Glutamatergic neuron (in vitro differentiated cells): Measurements from ENCODE around the gene PDE8B. TPM values are rescaled to one million over a fixed set of nuclear protein-coding genes. Genes with fewer than 3 reads are reported as not detected.

Experiments
- DNase-seq: peaks from one replicate; pipeline ENCODE4 v3.0.0; 2022
- H3K27ac Mint-ChIP-seq: one replicate; pipeline ENCODE4 v1.8.0; 2020; ENCODE audit warnings: mild to moderate bottlenecking, mixed read lengths, inconsistent platforms; ENCODE audit not compliant: unreplicated experiment
- H3K27me3 Mint-ChIP-seq: one replicate; pipeline ENCODE4 v1.8.0; 2020; ENCODE audit warnings: mild to moderate bottlenecking, moderate library complexity, mixed read lengths, inconsistent platforms; ENCODE audit not compliant: unreplicated experiment
- H3K36me3 Mint-ChIP-seq: one replicate; pipeline ENCODE4 v1.8.0; 2020; ENCODE audit warnings: mild to moderate bottlenecking, mixed read lengths, inconsistent platforms; ENCODE audit not compliant: unreplicated experiment
- H3K4me1 Mint-ChIP-seq: one replicate; pipeline ENCODE4 v1.8.0; 2020; ENCODE audit warnings: mild to moderate bottlenecking, low read depth, mixed read lengths, inconsistent platforms; ENCODE audit not compliant: unreplicated experiment
- H3K4me3 Mint-ChIP-seq: one replicate; pipeline ENCODE4 v1.8.0; 2020; ENCODE audit warnings: mild to moderate bottlenecking, mixed read lengths, inconsistent platforms; ENCODE audit not compliant: unreplicated experiment
- H3K9me3 Mint-ChIP-seq: one replicate; pipeline ENCODE4 v1.8.0; 2020; ENCODE audit warnings: mild to moderate bottlenecking, moderate library complexity, mixed read lengths, inconsistent platforms; ENCODE audit not compliant: unreplicated experiment
- CTCF ChIP-seq: fragments of 200-600 bp; sonication (generic); IDR thresholded peaks from one replicate; pipeline ENCODE4 v1.5.0; 2021; ENCODE audit not compliant: partially characterized antibody, unreplicated experiment
- total RNA-seq: library from RNA; stranded (reverse); fragmentation: NEBNext Ultra II Directional; extraction: Animal tissue kit (Norgen Biotek cat#: 25700); gene quantifications from one replicate; pipeline ENCODE4 v1.2.1, GENCODE V29; 2021; ENCODE audit not compliant: unreplicated experiment

Gene PDE8B
- total RNA-seq, 1 donor from 2014 or later: 1.1 TPM

- H3K27ac Mint-ChIP-seq: no peak overlapping the region
- no peaks in the 10 kb centered on the region for H3K27me3 Mint-ChIP-seq
- no peak for DNase-seq
- H3K4me1 Mint-ChIP-seq: peaks cover 15% of the 10 kb centered on the region
- TF ChIP-seq CTCF: no peak
- H3K36me3 Mint-ChIP-seq: no peaks in the 10 kb centered on the region
- no peaks in the 10 kb centered on the region for H3K9me3 Mint-ChIP-seq
- H3K4me3 Mint-ChIP-seq: no peak overlapping the region
Observed at GRCh38 chr5:77328930-77329647, 118.6 kb downstream of the PDE8B start.

DNA sequence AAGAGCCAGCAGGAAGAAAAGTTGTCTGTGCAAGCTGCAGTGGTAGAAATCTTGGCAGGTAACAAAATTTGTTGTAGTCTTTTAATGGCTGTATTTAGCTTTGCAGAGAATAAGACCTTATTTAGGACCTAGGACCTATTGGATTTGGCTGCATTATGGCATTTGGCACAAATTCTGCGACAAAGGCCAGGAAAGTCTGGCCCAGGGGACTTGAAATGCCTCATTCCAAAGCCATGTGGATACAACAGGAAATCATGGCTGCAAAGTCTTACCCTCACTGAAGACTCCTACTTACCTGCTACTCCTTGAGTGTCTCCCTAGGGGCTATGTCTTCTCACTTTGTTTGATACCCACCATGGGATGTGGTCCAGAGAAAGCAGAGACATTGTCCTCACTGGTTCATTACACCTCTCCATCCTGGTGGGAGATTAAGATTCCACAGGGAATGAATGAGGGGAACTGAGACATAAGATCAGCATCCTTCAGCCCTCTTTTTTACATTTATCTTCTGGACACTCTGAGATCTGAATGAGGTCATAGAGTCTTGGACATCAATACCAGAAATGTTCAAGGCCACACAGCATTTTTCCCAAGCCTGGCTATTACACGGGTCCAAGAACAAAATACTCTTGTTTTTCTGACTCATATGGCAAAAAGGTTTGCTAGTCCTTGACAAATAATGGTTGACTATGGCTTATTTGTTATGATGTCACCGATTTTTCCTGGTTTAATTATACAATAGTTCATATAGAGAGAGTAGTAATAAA is 119.4 kb downstream of the PDE8B start:
- no peak for DNase-seq
- Mint-ChIP-seq H3K27me3 (no peaks in the 10 kb centered on the region), H3K4me1 (peaks cover 15% of the 10 kb centered on the region), H3K4me3 (no peak overlapping the region), H3K27ac (no peak overlapping the region), H3K36me3 (no peaks in the 10 kb centered on the region), H3K9me3 (no peaks in the 10 kb centered on the region)
- TF ChIP-seq CTCF: no peak

GRCh38 chr5:77333036-77333435 is 122.6 kb downstream of the PDE8B start:
- Mint-ChIP-seq H3K4me1 (peaks cover 15% of the 10 kb centered on the region), H3K36me3 (no peaks in the 10 kb centered on the region), H3K9me3 (no peaks in the 10 kb centered on the region), H3K4me3 (no peak overlapping the region), H3K27me3 (no peaks in the 10 kb centered on the region), H3K27ac (no peak overlapping the region)
- DNase-seq: no peak
- TF ChIP-seq CTCF: no peak

- Mint-ChIP-seq H3K9me3 (no peaks in the 10 kb centered on the region), H3K4me3 (no peak overlapping the region), H3K27ac (no peak overlapping the region), H3K27me3 (no peaks in the 10 kb centered on the region), H3K36me3 (no peaks in the 10 kb centered on the region), H3K4me1 (peaks cover 15% of the 10 kb centered on the region)
- no peak for DNase-seq
- no peak for TF ChIP-seq CTCF
Observed at GRCh38 chr5:77333451-77334123, 123.1 kb downstream of the PDE8B start.
